H1 (cell line): Measurements from ENCODE around the gene RBM45. TPM values are rescaled to one million over a fixed set of nuclear protein-coding genes. Genes with fewer than 3 reads are reported as not detected.

Source experiments
- CTCF ChIA-PET: fragments of 300-600 bp; sonication (Branson Sonifier 250); formaldehyde crosslinking; loops from one replicate; lab custom pipeline; 2021; ENCODE audit not compliant: partially characterized antibody; lab: Charles Lee
- POLR2A ChIA-PET: fragments of 300-600 bp; sonication (Branson Sonifier 250); formaldehyde crosslinking; loops from one replicate; lab custom pipeline; 2021; ENCODE audit warnings: inconsistent platforms; ENCODE audit not compliant: partially characterized antibody; lab: Charles Lee
- DNase-seq, 2 experiments: peaks; one replicate each; pipeline versions ENCODE4 v3.0.0 to v3.0.0-alpha.2; 2010 to 2022; ENCODE audit warnings: low spot score in 2 of 2, low read depth in 1 of 2, mixed read lengths in 1 of 2
- FAIRE-seq: peaks from 2 replicates; lab custom pipeline; 2011; peaks lifted over from hg19 to GRCh38; lab: Jason Lieb, UNC
- H2AFZ ChIP-seq: 2 replicates; pipeline ENCODE4 v1.8.1; 2012; ENCODE audit warnings: low read length, inconsistent platforms
- H2AK5ac ChIP-seq: 2 replicates; pipeline ENCODE4 v1.6.1; 2013; ENCODE audit warnings: low read depth, low read length
- H2BK120ac ChIP-seq: replicated peaks from 2 replicates; pipeline ENCODE3; 2013; ENCODE audit warnings: low read depth, low read length, inconsistent platforms
- H2BK12ac ChIP-seq: 2 replicates; pipeline ENCODE4 v1.6.1; 2013; ENCODE audit warnings: low read depth, low read length
- H2BK15ac ChIP-seq: 2 replicates; pipeline ENCODE4 v1.6.1; 2013; ENCODE audit warnings: low read length
- H2BK20ac ChIP-seq: 2 replicates; pipeline ENCODE4 v1.6.1; 2013; ENCODE audit warnings: low read length
- H2BK5ac ChIP-seq: 2 replicates; pipeline ENCODE4 v1.6.1; 2013; ENCODE audit warnings: low read depth, low read length
- H3K14ac ChIP-seq: 2 replicates; pipeline ENCODE4 v1.6.1; 2013; ENCODE audit warnings: inconsistent platforms; ENCODE audit not compliant: insufficient read length
- H3K18ac ChIP-seq: 2 replicates; pipeline ENCODE4 v1.6.1; 2013; ENCODE audit warnings: low read length; ENCODE audit errors: extremely low read depth
- H3K23ac ChIP-seq: 2 replicates; pipeline ENCODE4 v1.6.1; 2013; ENCODE audit warnings: inconsistent platforms; ENCODE audit not compliant: insufficient read length
- H3K23me2 ChIP-seq: 2 replicates; pipeline ENCODE4 v1.6.1; 2013; ENCODE audit warnings: low read depth, low read length
- H3K27ac ChIP-seq: 2 replicates; pipeline ENCODE4 v1.6.1; 2011; ENCODE audit warnings: low read depth, low read length, inconsistent platforms
- H3K27me3 ChIP-seq, 4 experiments: replicated peaks in 1 of 4; 1 replicate in 1 of 4; 2 replicates in 3 of 4; pipeline versions ENCODE4 v1.6.1 to v1.8.1; 2011 to 2013; ENCODE audit warnings: low read length in 3 of 4, mild to moderate bottlenecking in 3 of 4, inconsistent platforms in 2 of 4, mixed read lengths in 2 of 4, moderate library complexity in 1 of 4; ENCODE audit not compliant: control insufficient read depth in 3 of 4, insufficient read depth in 3 of 4; ENCODE audit errors: extremely low read depth in 1 of 4
- H3K36me3 ChIP-seq, 4 experiments: 2 replicates each; pipeline versions ENCODE4 v1.6.1 to v1.8.1; 2011 to 2013; ENCODE audit warnings: mild to moderate bottlenecking in 4 of 4, low read length in 3 of 4, moderate library complexity in 2 of 4, control low read depth in 1 of 4, inconsistent platforms in 1 of 4; ENCODE audit not compliant: insufficient read depth in 4 of 4, control insufficient read depth in 2 of 4
- H3K4ac ChIP-seq: replicated peaks from 2 replicates; pipeline ENCODE3; 2013; ENCODE audit warnings: low read length, low read depth, mixed read lengths, inconsistent platforms; ENCODE audit not compliant: insufficient read length
- H3K4me1 ChIP-seq, 4 experiments: replicated peaks in 1 of 4; 1 replicate in 1 of 4; 2 replicates in 3 of 4; pipeline versions ENCODE4 v1.6.1 to v1.8.1; 2011 to 2013; ENCODE audit warnings: low read length in 3 of 4, inconsistent platforms in 2 of 4, mixed read lengths in 1 of 4; ENCODE audit not compliant: insufficient read depth in 4 of 4, control insufficient read depth in 3 of 4
- H3K4me2 ChIP-seq, 2 experiments: 2 replicates each; pipeline versions ENCODE4 v1.6.1 to v1.8.1; 2011 to 2013; ENCODE audit warnings: low read depth in 2 of 2, low read length in 2 of 2, control low read depth in 1 of 2, inconsistent platforms in 1 of 2, mild to moderate bottlenecking in 1 of 2; ENCODE audit not compliant: insufficient read depth in 1 of 2
- H3K4me3 ChIP-seq, 4 experiments: fragments of 200-600, 300-600 bp in 1 of 4; sonication (generic), shearing (Covaris generic), sonication (Bioruptor Twin) in 1 of 4; 2 replicates each; pipeline versions ENCODE4 v1.5.1 to v1.8.1; 2011 to 2016; ENCODE audit warnings: low read length in 4 of 4, low read depth in 3 of 4, control low read depth in 2 of 4, inconsistent platforms in 2 of 4, mild to moderate bottlenecking in 2 of 4, mixed read lengths in 1 of 4, moderate library complexity in 1 of 4; ENCODE audit not compliant: insufficient read depth in 2 of 4; ENCODE audit errors: extremely low read depth in 1 of 4
- H3K56ac ChIP-seq: replicated peaks from 2 replicates; pipeline ENCODE3; 2013; ENCODE audit warnings: low read depth, mild to moderate bottlenecking, mixed read lengths, low read length, inconsistent platforms; ENCODE audit not compliant: insufficient read length
- H3K79me1 ChIP-seq: 2 replicates; pipeline ENCODE4 v1.6.1; 2013; ENCODE audit warnings: low read depth, low read length, control low read depth
- H3K79me2 ChIP-seq, 2 experiments: 2 replicates each; pipeline versions ENCODE4 v1.6.1 to v1.8.1; 2012 to 2013; ENCODE audit warnings: low read length in 2 of 2, mild to moderate bottlenecking in 2 of 2, inconsistent platforms in 1 of 2; ENCODE audit not compliant: insufficient read depth in 2 of 2, control insufficient read depth in 1 of 2
- H3K9ac ChIP-seq, 4 experiments: replicated peaks in 1 of 4; 1 replicate in 1 of 4; 2 replicates in 3 of 4; pipeline versions ENCODE4 v1.6.1 to v1.8.1; 2011 to 2013; ENCODE audit warnings: low read depth in 3 of 4, low read length in 3 of 4, control low read depth in 2 of 4, mild to moderate bottlenecking in 2 of 4, moderate library complexity in 2 of 4, inconsistent platforms in 1 of 4; ENCODE audit errors: extremely low read depth in 1 of 4
- H3K9me3 ChIP-seq, 2 experiments: 2 replicates each; pipeline versions ENCODE4 v1.6.1 to v1.8.1; 2012 to 2013; ENCODE audit warnings: mild to moderate bottlenecking in 2 of 2, moderate library complexity in 2 of 2, control low read depth in 1 of 2, inconsistent platforms in 1 of 2, low read depth in 1 of 2, low read length in 1 of 2, mixed read lengths in 1 of 2; ENCODE audit not compliant: insufficient read depth in 2 of 2
- H4K20me1 ChIP-seq, 2 experiments: replicated peaks in 1 of 2; 2 replicates each; pipeline versions ENCODE3 to v1.8.1; 2011 to 2013; ENCODE audit warnings: inconsistent platforms in 2 of 2, low read length in 2 of 2, mild to moderate bottlenecking in 1 of 2; ENCODE audit not compliant: insufficient read depth in 2 of 2, control insufficient read depth in 1 of 2
- H4K5ac ChIP-seq: 2 replicates; pipeline ENCODE4 v1.6.1; 2013; ENCODE audit warnings: low read length, low read depth, mixed read lengths, inconsistent platforms; ENCODE audit not compliant: insufficient read length
- H4K8ac ChIP-seq: 2 replicates; pipeline ENCODE4 v1.8.0; 2013; ENCODE audit warnings: mild to moderate bottlenecking, moderate library complexity, low read length, inconsistent platforms; ENCODE audit not compliant: insufficient read depth; ENCODE audit errors: extremely low read depth
- H4K91ac ChIP-seq: replicated peaks from 2 replicates; pipeline ENCODE3; 2013; ENCODE audit warnings: low read length, mixed read lengths, inconsistent platforms; ENCODE audit not compliant: insufficient read length
- CBX8 ChIP-seq: fragments of 300-800, 300-1000 bp; sonication (generic); IDR thresholded peaks from 2 replicates; pipeline ENCODE4 v1.7.1; 2016; ENCODE audit warnings: low read depth, low read length, borderline replicate concordance
- E2F6 ChIP-seq: IDR thresholded peaks from 2 replicates; pipeline ENCODE4 v1.6.1; 2012; ENCODE audit warnings: inconsistent platforms
- EP300 ChIP-seq, 2 experiments: IDR thresholded peaks; 1 replicate in 1 of 2; 2 replicates in 1 of 2; pipeline ENCODE4 v1.6.1; 2011 to 2012; ENCODE audit warnings: low read depth in 2 of 2, low read length in 2 of 2, mild to moderate bottlenecking in 2 of 2, borderline replicate concordance in 1 of 2, inconsistent platforms in 1 of 2, moderate library complexity in 1 of 2
- SIRT6 ChIP-seq: IDR thresholded peaks from one replicate; pipeline ENCODE4 v1.7.1; 2012; ENCODE audit warnings: low read length, inconsistent platforms
- SIX5 ChIP-seq: IDR thresholded peaks from 2 replicates; pipeline ENCODE4 v1.6.1; 2011; ENCODE audit warnings: mild to moderate bottlenecking, low read depth, low read length
- SUZ12 ChIP-seq: fragments of 200-600 bp; sonication (generic); IDR thresholded peaks from 2 replicates; pipeline ENCODE4 v1.6.1; 2012; ENCODE audit warnings: mild to moderate bottlenecking, inconsistent platforms, low read length, moderate library complexity, mixed read lengths
- TEAD4 ChIP-seq: IDR thresholded peaks from 2 replicates; pipeline ENCODE4 v1.6.1; 2012; ENCODE audit warnings: low read depth, low read length, inconsistent platforms, mixed read lengths
- WGBS, 2 experiments: shearing (Covaris generic) in 1 of 2; methylation state at CpG; one replicate each; pipeline versions ENCODE4 v1.1.6 to v1.1.7; 2013 to 2015; ENCODE audit warnings: low lambda C conversion rate in 2 of 2, mixed read lengths in 2 of 2, inconsistent platforms in 1 of 2, low coverage in 1 of 2, missing lambda C conversion rate in 1 of 2; ENCODE audit not compliant: insufficient replicate concordance in 2 of 2, insufficient coverage in 1 of 2, insufficient read length in 1 of 2; ENCODE audit errors: extremely low coverage in 1 of 2, missing lambda C conversion rate in 1 of 2; 5-methylcytosine and 5-hydroxymethylcytosine counted together
- polyA plus RNA-seq, 7 experiments: library from polyadenylated mRNA; depleted of rRNA in 3 of 7; stranded (reverse) in 5 of 7; unstranded in 2 of 7; fragments of >200 nt in 5 of 7; fragments of 200-250 nt in 2 of 7; gene quantifications; 1 replicate in 5 of 7; 2 replicates in 1 of 7; 4 replicates in 1 of 7; pipeline versions ENCODE4 v1.2.1 to v1.2.3, GENCODE V29; 2011 to 2013; ENCODE audit warnings: missing spikeins in 2 of 7, mixed read lengths in 2 of 7
- total RNA-seq: library from RNA; stranded (reverse); fragmentation: NEBNext Ultra II Directional; extraction: Animal tissue kit (Norgen Biotek cat#: 25700); gene quantifications from 2 replicates; pipeline ENCODE4 v1.2.1, GENCODE V29; 2021

Gene RBM45
- total and polyA plus RNA-seq, 2 of the 8 experiments (the other 6 are each of a cell fraction or from before 2014, with no cell fraction given), result 4.7 to 10.4 TPM

- Histone ChIP-seq H2BK12ac (no peak overlapping the region), H3K14ac (no peak overlapping the region), H3K79me1 (no peaks in the 10 kb centered on the region), H3K9ac (no peak overlapping the region), H3K4me3 (no peak overlapping the region), H2BK20ac (no peak overlapping the region), H2BK5ac (no peak overlapping the region), H2BK120ac (no peak overlapping the region), H3K23ac (no peak overlapping the region), H3K4me1 (peaks cover 0 to 3% (median under 1%) of the 10 kb centered on the region in 4 experiments; a peak in 1 of 7 replicates), H3K36me3 (no peaks in the 10 kb centered on the region), H3K23me2 (no peaks in the 10 kb centered on the region), H2AK5ac (no peak overlapping the region), H2BK15ac (no peak overlapping the region), H4K8ac (no peak overlapping the region), H3K27ac (no peak overlapping the region), H2AFZ (no peak overlapping the region), H3K56ac (no peak overlapping the region), H3K18ac (no peak overlapping the region), H4K91ac (no peak overlapping the region), H4K5ac (no peak overlapping the region), H3K4ac (no peak overlapping the region), H3K4me2 (no peak overlapping the region), H4K20me1 (no peaks in the 10 kb centered on the region), H3K27me3 (no peaks in the 10 kb centered on the region), H3K79me2 (no peaks in the 10 kb centered on the region), H3K9me3 (peaks cover 2% of the 10 kb centered on the region in 2 experiments; a peak in 1 of 4 replicates)
- POLR2A ChIA-PET, result no interaction called here
- no peak for FAIRE-seq
- no peak for DNase-seq
- 85% methylated on average over 3 of the region's 3 CpGs; no CpG with 5 or more reads in 1 of the 2 experiments for WGBS, 2 experiments
- TF ChIP-seq E2F6 (no peak), CBX8 (no peak), EP300 (IDR thresholded peaks at IDR 0.05; ENCODE audit: borderline replicate concordance in 1 of 2, low read depth in 2 of 2, low read length in 2 of 2) (no peak), SIRT6 (no peak), TEAD4 (no peak), SUZ12 (no peak), SIX5 (no peak)
- CTCF ChIA-PET, result interaction anchor here (1.2 to 1.4 kb wide), 3 partner anchors 17 to 100 kb away, joined by 3 to 4 read pairs (median 3); no protein-coding TSS in a partner anchor
Observed at GRCh38 chr2:178084273-178084672, 28.0 kb upstream of the RBM45 start.
